Coronary artery (tissue), 2 donors: ENCODE data around the gene MUCL3.

ENCODE experiments used
- DNase-seq: peaks from one replicate; pipeline ENCODE4 v3.0.0-alpha.2; 2017; ENCODE audit warnings: low spot score
- H3K27ac ChIP-seq, 2 donors: fragments of 200-600 bp; sonication (generic); one replicate each; pipeline ENCODE4 v1.5.1; 2016 to 2019
- H3K4me3 ChIP-seq: fragments of 200-600 bp; sonication (generic); 2 replicates; pipeline ENCODE4 v1.5.1; 2016; ENCODE audit warnings: mild to moderate bottlenecking, moderate library complexity
- CTCF ChIP-seq: fragments of 200-600 bp; sonication (generic); IDR thresholded peaks from one replicate; pipeline ENCODE4 v1.5.1; 2019; ENCODE audit warnings: antibody characterized with exemption

The MUCL3 gene

GRCh38 chr6:30945281-30945680 is 4.5 kb downstream of the MUCL3 start:
- TF ChIP-seq CTCF: no peak
- DNase-seq: no peak
- no peak overlapping the region for H3K27ac ChIP-seq
- H3K4me3 ChIP-seq: no peak overlapping the region

DNA sequence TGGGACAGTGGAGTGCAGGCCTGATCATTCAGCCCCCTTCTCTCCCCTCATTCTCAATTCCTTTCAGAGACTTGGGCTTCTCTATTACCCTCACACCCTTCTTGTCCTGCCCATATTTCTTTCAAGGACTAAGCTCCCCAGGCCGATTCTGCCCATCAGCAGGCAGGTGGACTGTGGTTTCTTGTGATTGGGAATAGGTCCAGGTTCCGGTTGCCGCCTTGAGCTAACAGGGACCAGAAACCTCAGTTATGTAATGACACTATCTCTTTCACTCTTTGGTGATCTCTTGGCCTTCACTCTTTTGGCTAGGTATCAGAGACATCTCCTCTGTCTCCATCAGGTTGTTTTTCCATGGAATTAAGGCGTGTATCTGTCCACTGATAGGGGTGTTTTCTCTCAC is 6.5 kb downstream of the MUCL3 start:
- H3K27ac ChIP-seq: no peak overlapping the region
- DNase-seq: no peak
- no peak for TF ChIP-seq CTCF
- no peak overlapping the region for H3K4me3 ChIP-seq

GRCh38 chr6:30948811-30949210 is 8.0 kb downstream of the MUCL3 start:
- H3K27ac ChIP-seq: no peak overlapping the region
- no peak for DNase-seq
- H3K4me3 ChIP-seq: no peak overlapping the region
- TF ChIP-seq CTCF: no peak

DNA sequence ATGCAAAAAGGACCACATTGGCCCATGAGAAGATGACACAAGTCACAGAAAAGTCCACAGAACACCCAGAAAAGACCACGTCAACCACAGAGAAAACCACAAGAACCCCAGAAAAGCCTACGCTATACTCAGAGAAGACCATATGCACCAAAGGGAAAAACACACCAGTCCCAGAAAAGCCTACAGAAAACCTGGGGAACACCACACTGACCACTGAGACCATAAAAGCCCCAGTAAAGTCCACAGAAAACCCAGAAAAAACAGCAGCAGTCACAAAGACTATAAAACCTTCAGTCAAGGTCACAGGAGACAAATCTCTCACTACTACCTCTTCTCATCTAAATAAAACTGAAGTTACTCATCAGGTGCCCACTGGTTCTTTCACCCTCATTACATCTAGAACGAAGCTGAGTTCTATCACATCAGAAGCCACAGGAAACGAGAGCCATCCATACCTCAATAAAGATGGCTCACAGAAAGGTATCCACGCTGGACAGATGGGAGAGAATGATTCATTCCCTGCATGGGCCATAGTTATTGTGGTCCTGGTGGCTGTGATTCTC is 11.2 kb downstream of the MUCL3 start:
- no peak overlapping the region for H3K4me3 ChIP-seq
- DNase-seq: no peak
- no peak for TF ChIP-seq CTCF

DNA sequence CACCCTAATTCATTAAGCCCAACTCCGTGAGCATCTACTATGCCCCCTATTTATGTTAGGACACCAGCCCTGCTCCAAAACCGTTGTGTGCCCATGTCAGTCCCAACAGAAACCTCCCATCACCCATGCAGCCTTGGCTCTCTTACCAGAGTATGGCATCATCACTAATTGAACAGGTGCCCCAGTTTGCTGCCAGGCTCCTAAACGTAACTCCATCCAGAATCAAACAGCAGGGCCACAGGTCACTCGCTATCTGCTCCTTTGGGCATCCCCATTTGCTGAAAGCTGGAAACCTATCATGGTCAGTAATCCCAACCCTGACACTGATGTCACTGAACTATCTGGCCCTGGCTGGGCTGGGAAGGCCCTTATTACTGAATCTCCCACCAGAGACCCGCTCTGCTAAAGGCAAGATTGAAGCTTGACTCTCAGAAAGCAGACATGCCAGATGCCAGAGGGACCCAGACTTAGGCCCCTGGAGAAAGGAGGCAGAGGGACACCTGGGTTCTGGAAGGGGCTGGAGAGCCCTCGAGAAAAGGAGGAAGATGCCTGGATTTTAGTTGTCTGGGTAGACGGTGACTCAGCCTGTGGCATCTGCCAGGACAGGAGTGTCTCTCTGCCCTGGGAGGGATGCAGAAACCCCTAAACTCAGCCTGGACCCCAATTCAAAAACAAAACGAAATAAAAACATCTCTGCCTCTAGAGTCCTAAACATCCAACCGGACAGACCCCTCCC is 14.0 kb downstream of the MUCL3 start:
- no peak overlapping the region for H3K27ac ChIP-seq
- no peak for DNase-seq
- peak overlapping the region; percentile 63 for H3K4me3 ChIP-seq
- TF ChIP-seq CTCF: no peak

More for the DNA sequence above, 11.2 kb downstream of the MUCL3 start:
- no peak overlapping the region for H3K27ac ChIP-seq

DNA sequence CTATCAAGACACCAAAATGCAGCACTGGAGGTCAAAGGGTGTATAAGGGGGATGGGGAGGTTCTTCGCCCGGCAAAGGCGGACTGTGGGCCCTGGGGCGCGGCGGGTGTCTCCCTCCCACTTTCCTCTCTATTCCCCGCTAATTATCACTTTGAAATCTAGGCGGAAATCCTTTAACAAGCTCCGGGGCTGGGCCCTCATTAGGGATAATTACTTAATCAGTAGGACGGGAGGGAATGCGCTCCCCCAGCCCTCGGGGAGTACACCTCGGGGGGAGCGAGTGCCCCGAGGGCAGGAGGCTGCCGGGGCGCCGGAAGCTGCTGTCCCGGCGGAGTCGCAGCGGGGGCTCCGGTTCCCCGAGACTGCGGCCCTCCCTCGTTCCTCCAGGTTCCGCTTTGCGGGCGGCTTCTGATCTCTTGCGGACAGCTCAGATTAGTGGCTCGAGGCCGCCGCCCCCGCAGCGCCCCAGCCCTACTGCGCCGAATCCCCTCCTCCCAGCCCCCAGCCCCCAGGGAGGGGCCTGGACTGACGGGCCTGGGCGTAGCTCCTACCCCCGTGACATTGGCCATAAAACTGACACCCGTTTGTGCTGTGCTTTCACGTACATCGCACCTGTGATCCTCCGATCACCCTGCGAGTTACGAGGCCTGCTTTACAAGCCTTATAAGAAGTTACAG is 14.7 kb downstream of the MUCL3 start:
- no peak overlapping the region for H3K27ac ChIP-seq
- DNase-seq: no peak
- no peak for TF ChIP-seq CTCF
- H3K4me3 ChIP-seq: peak overlapping the region; percentile 63
